ENCODE measurements around the gene SCARF2.

DNA sequence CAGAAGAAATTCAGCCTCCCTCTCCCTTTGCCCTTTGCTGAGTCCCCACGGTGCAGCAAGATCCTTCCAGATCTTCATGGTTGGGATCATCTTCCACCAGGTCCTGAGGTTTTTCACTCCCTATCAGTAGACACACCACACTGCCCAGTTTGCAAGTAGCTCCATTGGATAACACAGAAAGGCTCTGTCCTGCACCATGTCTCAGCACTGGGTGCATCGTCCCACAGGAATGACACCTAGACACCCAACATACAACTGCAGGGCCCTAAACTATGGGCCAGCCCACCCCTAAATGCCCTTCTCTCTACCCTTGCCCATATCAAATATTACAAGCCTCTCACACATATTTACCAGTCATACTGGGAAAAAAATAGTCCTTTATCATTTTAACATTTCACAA, 48.6 kb upstream of the SCARF2 start:
- TF ChIP-seq CTCF (IDR thresholded peaks at IDR 0.05) (no peak), POLR2A (IDR thresholded peaks at IDR 0.05) (no peak), POLR2AphosphoS5 (IDR thresholded peaks at IDR 0.05) (no peak)
